Measurements from ENCODE around the gene POLG.

Gene POLG

DNA sequence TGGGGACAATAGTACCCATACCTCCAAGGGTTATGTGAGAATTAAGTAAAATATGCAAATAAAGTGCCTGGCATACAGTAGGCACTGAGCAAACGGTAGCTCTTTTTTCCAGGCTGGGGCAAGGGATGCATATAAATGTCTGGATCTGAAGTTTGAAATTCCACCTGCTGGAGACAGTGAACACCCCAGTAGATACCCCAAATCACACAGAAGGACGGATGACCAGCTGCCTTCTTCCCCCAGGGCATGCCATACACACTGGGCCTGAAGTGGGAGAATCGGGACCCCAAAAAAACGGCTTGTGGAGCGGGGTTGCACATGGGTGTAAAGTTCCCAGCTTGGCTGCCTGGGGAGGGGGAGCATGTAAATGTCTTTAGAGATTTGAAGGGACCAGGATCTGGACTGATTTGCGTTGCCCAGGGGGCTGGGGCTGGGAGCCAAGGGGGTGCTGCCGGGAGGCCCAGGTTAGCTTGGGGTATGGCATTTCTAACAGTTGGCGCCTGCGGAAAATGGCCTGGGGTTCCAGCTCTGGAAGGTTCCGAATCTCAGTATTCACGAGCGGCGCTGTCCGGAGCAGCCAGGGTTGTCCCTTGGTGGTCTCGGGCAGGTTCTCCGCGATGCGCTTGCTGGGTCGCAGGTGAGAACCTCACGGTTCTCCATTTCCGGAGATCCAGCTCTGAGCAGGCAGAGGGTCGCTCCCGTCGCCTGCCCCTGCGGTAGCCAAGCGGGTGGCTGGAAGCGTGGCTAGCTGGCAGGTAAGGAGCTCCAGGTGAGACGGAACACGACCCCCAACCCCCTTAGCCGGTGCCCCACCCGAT, 42.6 kb upstream of the POLG start:
- Histone ChIP-seq H3K9me3 (ENCODE audit: low read length) (no peaks in the 10 kb centered on the region), H3K27me3 (ENCODE audit: control insufficient read depth in 1 of 2, insufficient read depth in 2 of 2, low read length in 2 of 2) (peaks cover 53 to 83% of the 10 kb centered on the region in 2 donors), H3K9ac (ENCODE audit: low read length) (no peak overlapping the region), H3K4me1 (ENCODE audit: insufficient read depth, low read length) (no peaks in the 10 kb centered on the region), H3K27ac (ENCODE audit: low read depth, low read length) (no peak overlapping the region), H3K4me3 (ENCODE audit: low read depth in 1 of 2, low read length in 2 of 2) (no peak overlapping the region), H3K36me3 (ENCODE audit: insufficient read depth, low read length) (no peaks in the 10 kb centered on the region)

DNA sequence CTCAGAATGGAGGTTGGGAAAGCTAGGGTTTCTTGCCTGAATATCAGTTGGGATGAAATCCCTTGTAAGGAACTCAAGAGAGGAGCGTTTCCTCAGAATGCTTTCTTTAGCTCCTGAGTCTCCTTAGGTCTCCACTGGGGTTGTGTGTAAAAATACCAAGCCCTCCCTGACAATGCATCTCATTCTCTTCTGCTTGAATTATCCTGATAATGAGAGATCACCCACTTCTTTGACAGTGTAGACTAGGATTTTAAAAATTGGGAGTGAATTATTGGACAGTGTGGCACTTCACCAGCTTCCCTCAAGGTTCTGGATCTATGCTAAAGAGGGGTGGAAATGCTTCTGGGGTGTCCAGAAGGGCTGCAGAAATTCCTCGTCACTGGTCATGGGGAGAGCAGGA, 41.8 kb upstream of the POLG start:
- Histone ChIP-seq H3K9ac (ENCODE audit: low read length) (no peak overlapping the region), H3K36me3 (ENCODE audit: insufficient read depth, low read length) (no peaks in the 10 kb centered on the region), H3K27ac (ENCODE audit: low read depth, low read length) (no peak overlapping the region), H3K4me1 (ENCODE audit: insufficient read depth, low read length) (no peaks in the 10 kb centered on the region), H3K27me3 (ENCODE audit: control insufficient read depth in 1 of 2, insufficient read depth in 2 of 2, low read length in 2 of 2) (peaks cover 55 to 91% of the 10 kb centered on the region in 2 donors), H3K4me3 (ENCODE audit: low read depth in 1 of 2, low read length in 2 of 2) (no peak overlapping the region), H3K9me3 (ENCODE audit: low read length) (no peaks in the 10 kb centered on the region)

- peaks cover 64 to 95% of the 10 kb centered on the region in 2 donors for H3K27me3 ChIP-seq (ENCODE audit: control insufficient read depth in 1 of 2, insufficient read depth in 2 of 2, low read length in 2 of 2)
- H3K4me1 ChIP-seq (ENCODE audit: insufficient read depth, low read length): peaks cover 4% of the 10 kb centered on the region
- H3K36me3 ChIP-seq (ENCODE audit: insufficient read depth, low read length): no peaks in the 10 kb centered on the region
- H3K4me3 ChIP-seq (ENCODE audit: low read depth in 1 of 2, low read length in 2 of 2): no peak overlapping the region
- H3K27ac ChIP-seq (ENCODE audit: low read depth, low read length): no peak overlapping the region
- H3K9me3 ChIP-seq (ENCODE audit: low read length): no peaks in the 10 kb centered on the region
- no peak overlapping the region for H3K9ac ChIP-seq (ENCODE audit: low read length)
Observed at GRCh38 chr15:89375093-89376005, 40.7 kb upstream of the POLG start.

DNA sequence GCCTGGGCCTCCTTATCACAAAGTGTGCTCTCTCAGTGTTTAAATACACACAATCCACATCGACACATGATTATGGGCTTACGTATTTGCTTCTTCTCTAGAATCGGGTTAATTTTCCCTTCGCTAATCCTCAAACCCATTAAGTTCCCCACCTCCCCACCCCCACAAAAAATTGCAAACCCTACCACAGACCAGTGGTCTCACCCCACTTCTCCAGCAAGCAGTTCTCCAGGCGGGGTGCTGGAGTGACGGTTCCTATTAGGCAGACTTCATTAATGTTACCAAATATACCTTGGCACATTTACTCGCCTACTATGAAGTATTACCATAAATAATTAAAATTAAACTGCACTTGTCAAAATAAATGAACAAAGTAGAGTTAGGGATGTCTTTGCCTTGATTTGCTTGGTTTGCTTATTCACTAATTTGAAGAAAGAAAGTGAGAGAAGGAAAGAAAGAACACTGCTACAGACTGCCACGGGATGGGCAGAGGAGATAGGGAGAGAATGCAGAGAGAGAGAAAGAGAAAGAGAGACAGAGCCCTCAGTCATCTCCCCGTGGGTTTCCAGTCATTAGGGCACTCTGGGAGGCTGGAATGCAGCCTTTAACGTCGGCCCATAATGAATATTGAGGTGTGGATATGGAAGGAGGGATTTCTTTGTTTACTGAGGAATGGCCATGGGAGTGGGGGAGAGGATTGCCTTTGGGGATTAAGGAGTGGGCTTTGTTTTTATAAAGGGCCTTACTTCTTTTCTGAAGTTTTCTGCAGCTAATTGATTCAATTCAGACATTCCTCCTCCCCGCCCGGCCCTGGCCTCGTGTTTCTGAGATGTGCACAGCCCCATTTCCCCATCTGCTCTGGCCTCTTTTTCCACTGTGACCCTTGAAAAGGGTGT, 39.7 kb upstream of the POLG start:
- Histone ChIP-seq H3K27me3 (ENCODE audit: control insufficient read depth in 1 of 2, insufficient read depth in 2 of 2, low read length in 2 of 2) (peaks cover 65 to 96% of the 10 kb centered on the region in 2 donors), H3K9ac (ENCODE audit: low read length) (no peak overlapping the region), H3K4me3 (ENCODE audit: low read depth in 1 of 2, low read length in 2 of 2) (no peak overlapping the region), H3K9me3 (ENCODE audit: low read length) (no peaks in the 10 kb centered on the region), H3K36me3 (ENCODE audit: insufficient read depth, low read length) (no peaks in the 10 kb centered on the region), H3K27ac (ENCODE audit: low read depth, low read length) (no peak overlapping the region), H3K4me1 (ENCODE audit: insufficient read depth, low read length) (peaks cover 4% of the 10 kb centered on the region)

DNA sequence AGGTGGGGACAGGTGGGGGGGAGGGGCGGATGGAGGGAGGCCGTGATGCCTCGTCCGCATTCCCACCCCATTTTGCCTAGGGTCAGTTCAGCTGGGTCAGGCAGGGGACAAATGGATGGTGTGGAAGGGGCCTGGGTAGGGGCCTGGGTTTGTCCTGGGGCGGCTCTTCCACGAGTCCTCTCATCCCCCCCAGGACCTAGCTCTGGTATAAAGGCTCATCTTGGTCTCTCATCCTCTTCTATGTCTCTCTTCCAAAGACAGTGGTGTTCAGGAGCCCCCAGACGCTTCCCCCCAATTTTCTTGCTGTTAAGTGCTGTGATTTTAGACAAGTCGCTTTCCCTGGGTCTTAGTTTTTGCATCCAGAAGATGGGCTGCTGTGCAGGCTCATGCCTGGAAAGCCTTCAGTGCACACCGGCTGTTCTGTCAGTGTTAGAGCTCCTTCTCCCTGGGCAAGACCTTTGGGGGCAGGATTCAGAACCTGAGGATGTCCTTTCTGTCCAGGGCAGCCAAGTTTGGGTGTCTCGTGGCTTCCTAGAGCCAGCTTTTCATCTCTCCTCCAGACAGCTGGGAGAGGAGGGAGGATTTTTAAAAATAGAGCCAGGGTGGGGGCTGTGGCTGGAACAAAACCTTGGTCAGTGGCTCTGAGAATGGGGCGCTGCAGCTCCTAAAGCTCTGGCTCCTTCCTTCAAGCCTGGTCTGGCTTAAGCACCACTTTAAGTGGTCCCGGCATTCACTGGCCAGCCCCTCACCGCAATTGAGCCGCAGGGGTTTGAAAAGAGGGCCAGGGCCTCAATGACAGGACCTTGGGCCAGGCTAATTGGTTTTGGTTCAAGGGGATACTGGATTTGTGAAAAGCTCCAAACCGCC, 37.7 kb upstream of the POLG start:
- H3K36me3 ChIP-seq (ENCODE audit: insufficient read depth, low read length): no peaks in the 10 kb centered on the region
- no peak overlapping the region for H3K27ac ChIP-seq (ENCODE audit: low read depth, low read length)
- H3K9me3 ChIP-seq (ENCODE audit: low read length): no peaks in the 10 kb centered on the region
- H3K4me3 ChIP-seq (ENCODE audit: low read depth in 1 of 2, low read length in 2 of 2): no peak overlapping the region
- peaks cover 4% of the 10 kb centered on the region for H3K4me1 ChIP-seq (ENCODE audit: insufficient read depth, low read length)
- no peak overlapping the region for H3K9ac ChIP-seq (ENCODE audit: low read length)
- H3K27me3 ChIP-seq (ENCODE audit: control insufficient read depth in 1 of 2, insufficient read depth in 2 of 2, low read length in 2 of 2): peaks cover 69 to 96% of the 10 kb centered on the region in 2 donors

DNA sequence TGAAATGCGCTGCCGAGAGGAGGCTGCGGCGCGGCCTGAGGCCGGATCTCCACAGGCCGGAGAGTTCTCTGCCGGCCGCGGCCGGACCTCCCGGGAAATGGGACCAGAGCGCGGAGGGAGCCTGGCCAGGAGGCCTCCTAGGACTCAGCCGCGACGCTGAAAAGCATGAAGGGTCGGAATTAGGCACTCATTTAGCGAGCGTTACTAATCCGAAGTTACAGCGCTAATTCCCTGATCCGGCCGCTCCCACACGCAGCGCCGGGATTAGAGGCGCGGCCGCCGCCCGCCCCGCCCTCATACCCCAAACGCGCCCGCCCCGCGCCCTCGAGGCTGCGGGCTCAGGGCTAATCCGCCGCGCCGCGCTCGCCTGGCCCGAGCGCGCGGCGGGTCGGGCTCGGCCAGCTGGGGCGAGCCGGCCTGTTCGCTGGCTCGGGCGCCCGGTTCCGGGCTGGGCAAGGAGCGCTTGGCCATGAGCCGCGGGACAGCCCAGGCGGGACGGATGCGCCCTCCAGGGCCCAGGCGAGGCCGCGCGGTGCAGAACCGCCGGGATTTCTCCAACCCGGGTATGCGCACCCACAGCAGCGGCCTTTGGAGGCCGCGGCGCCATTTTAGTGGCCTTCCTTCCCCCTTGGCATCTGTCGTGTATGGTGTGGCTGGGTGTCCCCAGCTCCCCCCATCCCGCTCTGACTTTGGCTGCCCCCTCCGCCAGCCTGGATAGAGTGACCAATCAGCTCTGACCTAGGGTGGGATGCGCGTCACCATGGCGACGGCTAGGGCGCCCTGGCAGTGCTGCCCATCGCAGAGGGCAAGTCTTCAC, 36.8 kb upstream of the POLG start:
- no peak overlapping the region for H3K9ac ChIP-seq (ENCODE audit: low read length)
- H3K27ac ChIP-seq (ENCODE audit: low read depth, low read length): no peak overlapping the region
- H3K27me3 ChIP-seq (ENCODE audit: control insufficient read depth in 1 of 2, insufficient read depth in 2 of 2, low read length in 2 of 2): peaks cover 76 to 96% of the 10 kb centered on the region in 2 donors
- no peak overlapping the region for H3K4me3 ChIP-seq (ENCODE audit: low read depth in 1 of 2, low read length in 2 of 2)
- no peaks in the 10 kb centered on the region for H3K9me3 ChIP-seq (ENCODE audit: low read length)
- H3K36me3 ChIP-seq (ENCODE audit: insufficient read depth, low read length): no peaks in the 10 kb centered on the region
- H3K4me1 ChIP-seq (ENCODE audit: insufficient read depth, low read length): peaks cover 4% of the 10 kb centered on the region

DNA sequence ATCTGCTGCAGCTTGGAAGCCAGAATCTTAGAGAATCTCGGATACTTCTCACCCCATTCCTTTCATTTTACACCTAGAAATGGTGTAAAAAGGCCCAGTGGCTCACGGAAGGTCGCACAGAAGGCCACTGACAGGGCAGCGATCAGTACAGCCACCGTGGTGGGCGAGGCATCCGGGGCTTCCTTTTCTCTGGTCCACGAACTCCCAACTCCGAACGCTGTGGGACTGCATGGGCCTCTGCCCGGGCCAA, 36.3 kb upstream of the POLG start:
- Histone ChIP-seq H3K27me3 (ENCODE audit: control insufficient read depth in 1 of 2, insufficient read depth in 2 of 2, low read length in 2 of 2) (peaks cover 81 to 98% of the 10 kb centered on the region in 2 donors), H3K9me3 (ENCODE audit: low read length) (no peaks in the 10 kb centered on the region), H3K4me1 (ENCODE audit: insufficient read depth, low read length) (peaks cover 4% of the 10 kb centered on the region), H3K9ac (ENCODE audit: low read length) (no peak overlapping the region), H3K4me3 (ENCODE audit: low read depth in 1 of 2, low read length in 2 of 2) (no peak overlapping the region), H3K36me3 (ENCODE audit: insufficient read depth, low read length) (no peaks in the 10 kb centered on the region), H3K27ac (ENCODE audit: low read depth, low read length) (no peak overlapping the region)

- no peak overlapping the region for H3K4me3 ChIP-seq (ENCODE audit: low read depth in 1 of 2, low read length in 2 of 2)
- H3K36me3 ChIP-seq (ENCODE audit: insufficient read depth, low read length): no peaks in the 10 kb centered on the region
- H3K27me3 ChIP-seq (ENCODE audit: control insufficient read depth in 1 of 2, insufficient read depth in 2 of 2, low read length in 2 of 2): peaks cover 80 to 98% of the 10 kb centered on the region in 2 donors
- no peak overlapping the region for H3K27ac ChIP-seq (ENCODE audit: low read depth, low read length)
- peaks cover 4% of the 10 kb centered on the region for H3K4me1 ChIP-seq (ENCODE audit: insufficient read depth, low read length)
- H3K9ac ChIP-seq (ENCODE audit: low read length): no peak overlapping the region
- H3K9me3 ChIP-seq (ENCODE audit: low read length): no peaks in the 10 kb centered on the region
Observed at GRCh38 chr15:89370120-89370977, 35.7 kb upstream of the POLG start.

GRCh38 chr15:89369341-89369947, 34.8 kb upstream of the POLG start:
- no peak overlapping the region for H3K9ac ChIP-seq (ENCODE audit: low read length)
- H3K9me3 ChIP-seq (ENCODE audit: low read length): no peaks in the 10 kb centered on the region
- no peak overlapping the region for H3K4me3 ChIP-seq (ENCODE audit: low read depth in 1 of 2, low read length in 2 of 2)
- no peaks in the 10 kb centered on the region for H3K36me3 ChIP-seq (ENCODE audit: insufficient read depth, low read length)
- no peak overlapping the region for H3K27ac ChIP-seq (ENCODE audit: low read depth, low read length)
- peaks cover 80 to 99% of the 10 kb centered on the region in 2 donors for H3K27me3 ChIP-seq (ENCODE audit: control insufficient read depth in 1 of 2, insufficient read depth in 2 of 2, low read length in 2 of 2)
- H3K4me1 ChIP-seq (ENCODE audit: insufficient read depth, low read length): peaks cover 4% of the 10 kb centered on the region
